Measurements from ENCODE around the gene NABP1.

- TF ChIP-seq CTCF (IDR thresholded peaks at IDR 0.05) = no peak
- no peak for TF ChIP-seq POLR2A (IDR thresholded peaks at IDR 0.05)
Measured at GRCh38 chr2:191638802-191639172, 39.1 kb upstream of the NABP1 start.

Measured in Peyer's patch (tissue), 4 donors.